GM12878 (cell line): ENCODE measurements around the gene CTR9. TPM values are rescaled to one million over a fixed set of nuclear protein-coding genes. Genes with fewer than 3 reads are reported as not detected.

ENCODE experiments used
- ATAC-seq: fragments of 200-7000 bp; cut with Tn5 transposase; 3 replicates; pipeline ENCODE4 v1.9.1; 2020; ENCODE audit warnings: mild to moderate bottlenecking, moderate library complexity
- Bru-seq: library from RNA; stranded (reverse); fragments of 400-500 nt; gene quantifications from one replicate; lab custom pipeline; 2021; lab: Mats Ljungman, UMichigan
- BruChase-seq, 2 experiments: library from RNA; stranded (reverse); fragments of 400-500 nt; gene quantifications; one replicate each; lab custom pipeline; 2021; lab: Mats Ljungman, UMichigan
- BruUV-seq: library from RNA; stranded (reverse); fragments of 400-500 nt; replicated peaks from 2 replicates; lab custom pipeline; 2021; lab: Mats Ljungman, UMichigan
- CTCF ChIA-PET: fragments of 300-600 bp; sonication (Branson Sonifier 250); formaldehyde crosslinking; extraction: SDS; loops from one replicate; lab custom pipeline; 2021; ENCODE audit warnings: inconsistent platforms; lab: Yijun Ruan, JAX
- POLR2A ChIA-PET: fragments of 350-600 bp; formaldehyde crosslinking; extraction: SDS; loops from one replicate; lab custom pipeline; 2021; ENCODE audit warnings: inconsistent platforms; lab: Charles Lee
- RAD21 ChIA-PET: fragments of 300-600 bp; sonication (Branson Sonifier 250); formaldehyde crosslinking; loops from one replicate; lab custom pipeline; 2023; ENCODE audit warnings: antibody characterized with exemption; ENCODE audit not compliant: unreplicated experiment; lab: Charles Lee
- SMC1A ChIA-PET: fragments of 300-600 bp; sonication (Branson Sonifier 250); formaldehyde crosslinking; loops from one replicate; lab custom pipeline; 2023; ENCODE audit not compliant: unreplicated experiment, uncharacterized antibody; lab: Charles Lee
- DNase-seq: peaks from one replicate; pipeline ENCODE4 v3.0.0-alpha.2; 2011; ENCODE audit warnings: low read depth, low spot score
- FAIRE-seq: peaks from 3 replicates; lab custom pipeline; 2011; peaks lifted over from hg19 to GRCh38; lab: Jason Lieb, UNC
- H2AFZ ChIP-seq: 2 replicates; pipeline ENCODE4 v1.6.0; 2011; ENCODE audit warnings: low read depth, low read length, control low read depth; ENCODE audit not compliant: control insufficient read depth
- H3K27ac ChIP-seq: 2 replicates; pipeline ENCODE4 v1.5.1; 2011; ENCODE audit warnings: control low read depth; ENCODE audit not compliant: control insufficient read depth, insufficient read depth
- H3K27me3 ChIP-seq, 2 experiments: replicated peaks in 1 of 2; 2 replicates each; pipeline versions ENCODE4 v1.6.0 to v1.6.1; 2011; ENCODE audit warnings: low read length in 1 of 2; ENCODE audit not compliant: control insufficient read depth in 2 of 2, insufficient read depth in 2 of 2
- H3K36me3 ChIP-seq, 2 experiments: 2 replicates each; pipeline ENCODE4 v1.5.1; 2011; ENCODE audit warnings: low read length in 1 of 2; ENCODE audit not compliant: control insufficient read depth in 2 of 2, insufficient read depth in 2 of 2
- H3K4me1 ChIP-seq: 2 replicates; pipeline ENCODE4 v1.6.1; 2011; ENCODE audit warnings: mild to moderate bottlenecking, low read length, moderate library complexity, mixed read lengths; ENCODE audit not compliant: control insufficient read depth, insufficient read depth
- H3K4me2 ChIP-seq: 2 replicates; pipeline ENCODE4 v1.6.0; 2011; ENCODE audit warnings: control low read depth; ENCODE audit not compliant: control insufficient read depth, insufficient read depth
- H3K4me3 ChIP-seq: fragments of 200-600 bp; sonication (generic); 2 replicates; pipeline ENCODE4 v1.5.1; 2016
- H3K79me2 ChIP-seq: 2 replicates; pipeline ENCODE4 v1.6.0; 2011; ENCODE audit warnings: low read length; ENCODE audit not compliant: control insufficient read depth, insufficient read depth
- H3K9ac ChIP-seq: 2 replicates; pipeline ENCODE4 v1.8.0; 2011; ENCODE audit warnings: low read length, control low read depth, mixed read lengths; ENCODE audit not compliant: control insufficient read depth, insufficient read depth
- H3K9me3 ChIP-seq: replicated peaks from 3 replicates; pipeline ENCODE4 v1.5.1; 2011; ENCODE audit warnings: mild to moderate bottlenecking, low read length; ENCODE audit not compliant: control insufficient read depth, insufficient read depth
- H4K20me1 ChIP-seq: 2 replicates; pipeline ENCODE4 v1.6.0; 2011; ENCODE audit not compliant: control insufficient read depth, insufficient read depth
- BACH1 ChIP-seq: fragments of 450-650 bp; IDR thresholded peaks from 2 replicates; pipeline ENCODE4 v1.6.1; 2017; ENCODE audit warnings: mild to moderate bottlenecking, borderline replicate concordance
- EGR1 ChIP-seq, 2 experiments: IDR thresholded peaks; 1 replicate in 1 of 2; 2 replicates in 1 of 2; pipeline ENCODE4 v1.6.1; 2011 to 2012; ENCODE audit warnings: low read depth in 2 of 2, low read length in 2 of 2, borderline replicate concordance in 1 of 2, mild to moderate bottlenecking in 1 of 2, moderate library complexity in 1 of 2
- HCFC1 ChIP-seq: fragments of 150-350 bp; IDR thresholded peaks from 2 replicates; pipeline ENCODE4 v1.6.1; 2014; ENCODE audit warnings: low read length
- PAX5 ChIP-seq: IDR thresholded peaks from 2 replicates; pipeline ENCODE4 v1.6.1; 2011; ENCODE audit warnings: low read depth, low read length, borderline replicate concordance
- POU2F2 ChIP-seq: IDR thresholded peaks from 3 replicates; pipeline ENCODE4 v1.6.1; 2011; ENCODE audit warnings: low read depth, mild to moderate bottlenecking, low read length, borderline replicate concordance
- SIX5 ChIP-seq: IDR thresholded peaks from 2 replicates; pipeline ENCODE4 v1.6.1; 2011; ENCODE audit warnings: mild to moderate bottlenecking, low read depth, low read length, moderate library complexity; ENCODE audit not compliant: severe bottlenecking
- SMAD5 ChIP-seq: IDR thresholded peaks from 2 replicates; pipeline ENCODE4 v1.6.1; 2016; ENCODE audit warnings: antibody characterized with exemption, low read depth
- SMARCA5 ChIP-seq: fragments of 450-650 bp; IDR thresholded peaks from 2 replicates; pipeline ENCODE4 v1.6.1; 2017; ENCODE audit warnings: mild to moderate bottlenecking
- STAT3 ChIP-seq: IDR thresholded peaks from 2 replicates; pipeline ENCODE4 v1.6.1; 2011; ENCODE audit warnings: low read depth, low read length, improper control_type of control experiment
- TARDBP ChIP-seq: IDR thresholded peaks from 2 replicates; pipeline ENCODE4 v1.6.1; 2016; ENCODE audit warnings: borderline replicate concordance
- YY1 ChIP-seq: IDR thresholded peaks from 2 replicates; pipeline ENCODE4 v1.6.1; 2011; ENCODE audit warnings: low read depth, mild to moderate bottlenecking, low read length
- WGBS: methylation state at CpG from one replicate; pipeline ENCODE4 v1.1.6; 2016; ENCODE audit warnings: low lambda C conversion rate; ENCODE audit not compliant: insufficient replicate concordance, insufficient coverage; ENCODE audit errors: missing lambda C conversion rate; 5-methylcytosine and 5-hydroxymethylcytosine counted together
- in situ Hi-C: fragments of 300-500 bp; cut with MboI; formaldehyde crosslinking; loops from 9 replicates; pipeline ENCODE4 v1.14.3; 2018; ENCODE audit warnings: mixed read lengths
- intact Hi-C: fragments of 100-400 bp; cut with micrococcal nuclease; formaldehyde crosslinking; loops from one replicate; pipeline ENCODE4 v1.14.2; 2022; ENCODE audit not compliant: unreplicated experiment
- long read RNA-seq, 2 experiments: library from polyadenylated mRNA; unstranded; transcript quantifications; one replicate each; pipeline ENCODE4 v2.0.0, GENCODE V29; 2019 to 2020
- polyA minus RNA-seq, 3 experiments: library from RNA; depleted of rRNA, polyadenylated mRNA; stranded (reverse); fragments of >200 nt; gene quantifications; 2 replicates each; pipeline ENCODE4 v1.2.3, GENCODE V29; 2011
- polyA plus RNA-seq, 11 experiments: library from polyadenylated mRNA; depleted of rRNA in 4 of 11; unstranded in 6 of 11; stranded (reverse) in 5 of 11; fragments of >200 nt; fragmentation: Nextera tagmentation in 4 of 11; fragmentation: Illumina TruSeq in 1 of 11; extraction: Ambion mirVana in 4 of 11; extraction: Trizol in 1 of 11; gene quantifications; 1 replicate in 1 of 11; 2 replicates in 10 of 11; pipeline versions ENCODE4 v1.2.1 to v1.2.3, GENCODE V29; 2011 to 2016; ENCODE audit warnings: inconsistent platforms in 2 of 11, missing spikeins in 2 of 11, low read depth in 1 of 11
- total RNA-seq, 4 experiments: library from RNA; depleted of rRNA in 3 of 4; stranded (reverse); fragments of >200 nt in 3 of 4; fragmentation: Illumina TruSeq in 1 of 4; extraction: Trizol in 1 of 4; gene quantifications; 2 replicates each; pipeline versions ENCODE4 v1.2.1 to v1.2.3, GENCODE V29; 2013 to 2021
- TF ChIP-seq, protein P1 (sequence below): fragments of 450-650 bp; IDR thresholded peaks from 2 replicates; pipeline ENCODE4 v1.6.1; 2016; ENCODE audit warnings: mild to moderate bottlenecking
- TF ChIP-seq, protein P2 (sequence below): fragments of 450-650 bp; IDR thresholded peaks from 2 replicates; pipeline ENCODE4 v1.6.1; 2017; ENCODE audit warnings: mild to moderate bottlenecking, moderate library complexity

CTR9 gene
- 37.2 and 44.3 TPM in 2 replicates for total RNA-seq (2013; cell fraction: nucleolus; rRNA removed)
- total RNA-seq (2014; rRNA removed), result 23.9 and 28.7 TPM in 2 replicates
- 28.9 and 33.1 TPM in 2 replicates for total RNA-seq (2014; rRNA removed; fragmentation: Illumina TruSeq; extraction: Trizol)
- 40.4 and 43.2 TPM in 2 replicates for total RNA-seq (2021)
- 19.6 TPM for polyA plus RNA-seq (2011; ENCODE audit: low read depth)
- polyA plus RNA-seq (2011; rRNA removed), result 20.5 and 29.0 TPM in 2 replicates
- polyA plus RNA-seq (2011; cell fraction: cytosol; rRNA removed), result 14.0 and 14.5 TPM in 2 replicates
- polyA plus RNA-seq (2011; cell fraction: nucleus; rRNA removed), result 14.5 and 23.3 TPM in 2 replicates
- polyA plus RNA-seq (2012), result 20.5 and 24.2 TPM in 2 replicates
- 50.0 and 50.3 TPM in 2 replicates for polyA plus RNA-seq (2014; fragmentation: Illumina TruSeq; extraction: Trizol)
- polyA plus RNA-seq (2014; fragmentation: Nextera tagmentation; extraction: Ambion mirVana), result 10 to 100 TPM; 13.9 to 24.3 TPM
- 24.0 and 24.6 TPM in 2 replicates for polyA plus RNA-seq (2014; rRNA removed)
- polyA plus RNA-seq (2016; fragmentation: Nextera tagmentation; extraction: Ambion mirVana), result 10 to 100 TPM; 53.0 to 54.9 TPM
- polyA minus RNA-seq (2011; rRNA and poly(A)+ RNA removed), result 14.5 and 29.4 TPM in 2 replicates
- polyA minus RNA-seq (2011; cell fraction: cytosol; rRNA and poly(A)+ RNA removed), result 11.1 and 13.5 TPM in 2 replicates
- 9.3 and 13.8 TPM in 2 replicates for polyA minus RNA-seq (2011; cell fraction: nucleus; rRNA and poly(A)+ RNA removed)
- percentile 87 among the genes with signal in this experiment for Bru-seq, nascent RNA
- percentile 93 among the genes with signal in this experiment for BruChase-seq, experiment 1, labeled RNA remaining after a 6-hour chase
- BruChase-seq, experiment 2, labeled RNA remaining after a 2-hour chase, result percentile 93 among the genes with signal in this experiment
- long read RNA-seq, experiment 1, full-length matches to known transcripts, result 1 of 41 reads
- long read RNA-seq, experiment 1, partial matches to known transcripts, result 36 of 41 reads
- long read RNA-seq, experiment 1, other reads (novel, unspliced or antisense), result 4 of 41 reads
- long read RNA-seq, experiment 2, partial matches to known transcripts, result 386 of 405 reads
- long read RNA-seq, experiment 2, other reads (novel, unspliced or antisense), result 19 of 405 reads

DNA sequence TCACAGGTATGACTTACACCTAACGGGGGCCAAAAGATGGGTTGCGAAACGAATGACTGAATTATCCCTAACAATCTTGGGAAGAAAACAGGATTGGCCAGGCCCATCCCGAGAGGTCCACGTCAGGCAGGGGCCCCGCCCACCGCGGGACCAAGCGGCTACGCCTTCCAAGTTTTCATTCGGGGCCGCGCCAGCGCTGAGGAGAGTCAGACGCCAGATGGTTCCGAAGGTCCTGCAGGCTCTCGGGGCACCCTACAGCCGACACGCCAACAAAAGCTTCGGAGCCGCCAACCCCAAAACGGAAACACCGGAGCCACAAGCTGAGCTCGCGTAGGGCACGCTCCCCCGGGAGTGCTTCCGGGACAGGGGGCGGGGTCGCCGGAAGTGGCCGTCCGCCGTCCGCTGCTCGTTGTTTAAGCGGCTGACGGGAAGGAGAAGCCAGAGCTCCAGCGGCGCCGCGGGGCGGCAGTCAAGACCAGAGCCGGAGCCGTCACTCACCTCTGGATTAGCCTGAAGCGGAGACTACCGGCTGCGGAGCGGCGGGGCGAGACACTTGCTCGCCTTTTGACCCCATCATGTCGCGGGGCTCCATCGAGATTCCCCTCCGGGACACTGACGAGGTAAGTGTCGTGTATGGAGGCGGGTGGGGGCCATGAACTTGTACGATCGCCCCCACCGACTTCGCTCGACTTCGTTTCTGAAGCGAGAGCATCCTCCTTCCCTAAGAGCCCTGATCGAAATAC is at the start of gene CTR9:
Gene CTR9, plus strand, starts transcription at position 409 of the 743 bp plus-strand sequence. Its CDS starts 167 bp downstream, at position 576.
- SMC1A ChIA-PET, result interaction anchor here (0.7 kb wide), 1 partner anchor 13 kb away, joined by 3 read pairs; no protein-coding TSS in a partner anchor
- WGBS, result 1% methylated on average over 62 of the region's 67 CpGs
- TF ChIP-seq TARDBP (peak; percentile 46; the same call in 1 of the 2 replicates), YY1 (0 out of 2 replicates have a peak, but pooled peaks have one; percentile 46), POU2F2 (peak; percentile 87), STAT3 (no peak), EGR1 (IDR thresholded peaks at IDR 0.05; ENCODE audit: borderline replicate concordance in 1 of 2, low read depth in 2 of 2, low read length in 2 of 2) (peak in 1 of 2 experiments; percentile 21; a peak in 2 of 3 replicates), BACH1 (peak; percentile 66), SMAD5 (no peak; the same call in 1 of the 2 replicates), HCFC1 (peak; percentile 75), PAX5 (peak; percentile 82), SIX5 (peak; percentile 58), SMARCA5 (peak; percentile 88; the same call in 1 of the 2 replicates)
- TF ChIP-seq, protein P1, sequence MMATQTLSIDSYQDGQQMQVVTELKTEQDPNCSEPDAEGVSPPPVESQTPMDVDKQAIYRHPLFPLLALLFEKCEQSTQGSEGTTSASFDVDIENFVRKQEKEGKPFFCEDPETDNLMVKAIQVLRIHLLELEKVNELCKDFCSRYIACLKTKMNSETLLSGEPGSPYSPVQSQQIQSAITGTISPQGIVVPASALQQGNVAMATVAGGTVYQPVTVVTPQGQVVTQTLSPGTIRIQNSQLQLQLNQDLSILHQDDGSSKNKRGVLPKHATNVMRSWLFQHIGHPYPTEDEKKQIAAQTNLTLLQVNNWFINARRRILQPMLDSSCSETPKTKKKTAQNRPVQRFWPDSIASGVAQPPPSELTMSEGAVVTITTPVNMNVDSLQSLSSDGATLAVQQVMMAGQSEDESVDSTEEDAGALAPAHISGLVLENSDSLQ, result peak; percentile 95
- TF ChIP-seq, protein P2, sequence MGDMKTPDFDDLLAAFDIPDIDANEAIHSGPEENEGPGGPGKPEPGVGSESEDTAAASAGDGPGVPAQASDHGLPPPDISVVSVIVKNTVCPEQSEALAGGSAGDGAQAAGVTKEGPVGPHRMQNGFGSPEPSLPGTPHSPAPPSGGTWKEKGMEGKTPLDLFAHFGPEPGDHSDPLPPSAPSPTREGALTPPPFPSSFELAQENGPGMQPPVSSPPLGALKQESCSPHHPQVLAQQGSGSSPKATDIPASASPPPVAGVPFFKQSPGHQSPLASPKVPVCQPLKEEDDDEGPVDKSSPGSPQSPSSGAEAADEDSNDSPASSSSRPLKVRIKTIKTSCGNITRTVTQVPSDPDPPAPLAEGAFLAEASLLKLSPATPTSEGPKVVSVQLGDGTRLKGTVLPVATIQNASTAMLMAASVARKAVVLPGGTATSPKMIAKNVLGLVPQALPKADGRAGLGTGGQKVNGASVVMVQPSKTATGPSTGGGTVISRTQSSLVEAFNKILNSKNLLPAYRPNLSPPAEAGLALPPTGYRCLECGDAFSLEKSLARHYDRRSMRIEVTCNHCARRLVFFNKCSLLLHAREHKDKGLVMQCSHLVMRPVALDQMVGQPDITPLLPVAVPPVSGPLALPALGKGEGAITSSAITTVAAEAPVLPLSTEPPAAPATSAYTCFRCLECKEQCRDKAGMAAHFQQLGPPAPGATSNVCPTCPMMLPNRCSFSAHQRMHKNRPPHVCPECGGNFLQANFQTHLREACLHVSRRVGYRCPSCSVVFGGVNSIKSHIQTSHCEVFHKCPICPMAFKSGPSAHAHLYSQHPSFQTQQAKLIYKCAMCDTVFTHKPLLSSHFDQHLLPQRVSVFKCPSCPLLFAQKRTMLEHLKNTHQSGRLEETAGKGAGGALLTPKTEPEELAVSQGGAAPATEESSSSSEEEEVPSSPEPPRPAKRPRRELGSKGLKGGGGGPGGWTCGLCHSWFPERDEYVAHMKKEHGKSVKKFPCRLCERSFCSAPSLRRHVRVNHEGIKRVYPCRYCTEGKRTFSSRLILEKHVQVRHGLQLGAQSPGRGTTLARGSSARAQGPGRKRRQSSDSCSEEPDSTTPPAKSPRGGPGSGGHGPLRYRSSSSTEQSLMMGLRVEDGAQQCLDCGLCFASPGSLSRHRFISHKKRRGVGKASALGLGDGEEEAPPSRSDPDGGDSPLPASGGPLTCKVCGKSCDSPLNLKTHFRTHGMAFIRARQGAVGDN, result peak; percentile 99

More for the DNA sequence above, at the start of gene CTR9:
- H3K79me2 ChIP-seq, result peaks cover 21% of the 10 kb centered on the region
- ChIA-PET RAD21 (interaction anchor here (0.6 to 1.0 kb wide), 5 partner anchors 13 to 299 kb away, joined by 3 to 7 read pairs (median 3); partner anchors contain the start of gene EIF4G2), POLR2A (interaction anchor here (0.6 to 1.9 kb wide), 5 partner anchors 9 to 106 kb away, joined by 3 to 8 read pairs (median 5); partner anchors contain the start of genes EIF4G2 and ZBED5), CTCF (interaction anchor here (0.8 to 3.3 kb wide), 7 partner anchors 11 to 216 kb away, joined by 3 to 23 read pairs (median 4); partner anchors contain the start of gene RNF141)
- peaks cover 0 to 10% of the 10 kb centered on the region in 2 experiments; a peak in 2 of 4 replicates for H3K36me3 ChIP-seq
- BruUV-seq, result TSS peak; percentile 96
- H3K27me3 ChIP-seq, result no peaks in the 10 kb centered on the region
- peak; percentile 68 for DNase-seq
- intact Hi-C loops, result loop anchor here (5.0 kb wide), 3 partner anchors 56 to 294 kb away; partner anchors contain the start of genes AMPD3, EIF4G2 and ZBED5
- peaks cover 3% of the 10 kb centered on the region; the same call in 1 of the 2 replicates for H3K4me1 ChIP-seq
- peak within 1 kb of the TSS; percentile 92 for H3K4me3 ChIP-seq
- ATAC-seq, result peak; percentile 96
- peak within 1 kb of the TSS; percentile 94 for H3K9ac ChIP-seq
- H3K9me3 ChIP-seq, result no peaks in the 10 kb centered on the region
- H4K20me1 ChIP-seq, result no peaks in the 10 kb centered on the region
- peak within 1 kb of the TSS; percentile 99 for H2AFZ ChIP-seq
- peak; percentile 95 for FAIRE-seq
- peak within 1 kb of the TSS; percentile 93 for H3K27ac ChIP-seq
- in situ Hi-C loops, result no loop called here
- peak within 1 kb of the TSS; percentile 72 for H3K4me2 ChIP-seq
